IgD-negative memory B cell (primary cell): ENCODE data around the gene MLIP. TPM values are rescaled to one million over a fixed set of nuclear protein-coding genes. Genes with fewer than 3 reads are reported as not detected.
A peak's percentile ranks its signal among the peaks of the same experiment; 100 is the strongest.

Experiments
- H3K27ac Mint-ChIP-seq, 3 donors: one replicate each; pipeline ENCODE4 v1.8.0; 2020 to 2022; ENCODE audit warnings: mild to moderate bottlenecking in 3 of 3, mixed read lengths in 3 of 3, moderate library complexity in 1 of 3
- H3K27me3 Mint-ChIP-seq: one replicate; pipeline ENCODE4 v1.8.0; 2021; ENCODE audit warnings: mixed read lengths
- H3K36me3 Mint-ChIP-seq: one replicate; pipeline ENCODE4 v1.8.0; 2020; ENCODE audit warnings: mild to moderate bottlenecking, mixed read lengths
- H3K4me1 Mint-ChIP-seq, 3 donors: one replicate each; pipeline ENCODE4 v1.8.0; 2020 to 2022; ENCODE audit warnings: mixed read lengths in 3 of 3, mild to moderate bottlenecking in 1 of 3
- H3K4me3 Mint-ChIP-seq, 4 donors: one replicate each; pipeline ENCODE4 v1.8.0; 2020 to 2022; ENCODE audit warnings: mild to moderate bottlenecking in 4 of 4, mixed read lengths in 4 of 4, moderate library complexity in 3 of 4
- H3K9me3 Mint-ChIP-seq, 3 donors: one replicate each; pipeline ENCODE4 v1.8.0; 2020 to 2021; ENCODE audit warnings: mixed read lengths in 3 of 3, mild to moderate bottlenecking in 1 of 3
- polyA plus RNA-seq: library from polyadenylated mRNA; unstranded; fragments of 300-500 nt; fragmentation: Illumina TruSeq; gene quantifications from one replicate; pipeline ENCODE4 v1.2.3, GENCODE V29; 2021

The MLIP gene
- polyA plus RNA-seq, 1 donor from 2014 or later: not detected

GRCh38 chr6:54288474-54288873 is 177.2 kb downstream of the MLIP start:
- no peaks in the 10 kb centered on the region for H3K9me3 Mint-ChIP-seq
- peaks cover 0 to 6% (median 5%) of the 10 kb centered on the region in 3 donors for H3K4me1 Mint-ChIP-seq
- H3K27me3 Mint-ChIP-seq: no peaks in the 10 kb centered on the region
- no peak overlapping the region for H3K4me3 Mint-ChIP-seq
- H3K27ac Mint-ChIP-seq: no peak overlapping the region
- no peaks in the 10 kb centered on the region for H3K36me3 Mint-ChIP-seq

- Mint-ChIP-seq H3K9me3 (no peaks in the 10 kb centered on the region), H3K4me3 (no peak overlapping the region), H3K27ac (no peak overlapping the region), H3K27me3 (no peaks in the 10 kb centered on the region), H3K4me1 (peaks cover 0 to 6% (median 5%) of the 10 kb centered on the region in 3 donors), H3K36me3 (peaks cover 1% of the 10 kb centered on the region)
These were observed 178.2 kb downstream of the MLIP start for GRCh38 chr6:54289426-54289825.

GRCh38 chr6:54291146-54291545 is 179.9 kb downstream of the MLIP start:
- peaks cover 1% of the 10 kb centered on the region for H3K36me3 Mint-ChIP-seq
- H3K27me3 Mint-ChIP-seq: no peaks in the 10 kb centered on the region
- peak overlapping the region in 2 of 4 donors; percentile 2 to 74 for H3K4me3 Mint-ChIP-seq
- peaks cover 0 to 4% (median 0%) of the 10 kb centered on the region in 3 donors for H3K9me3 Mint-ChIP-seq
- H3K4me1 Mint-ChIP-seq: peaks cover 0 to 6% (median 5%) of the 10 kb centered on the region in 3 donors
- H3K27ac Mint-ChIP-seq: no peak overlapping the region

GRCh38 chr6:54291738-54292137 is 180.5 kb downstream of the MLIP start:
- peaks cover 0 to 6% (median 5%) of the 10 kb centered on the region in 3 donors for H3K4me1 Mint-ChIP-seq
- H3K4me3 Mint-ChIP-seq: no peak overlapping the region
- H3K27me3 Mint-ChIP-seq: no peaks in the 10 kb centered on the region
- H3K36me3 Mint-ChIP-seq: peaks cover 1% of the 10 kb centered on the region
- peaks cover 0 to 4% (median 0%) of the 10 kb centered on the region in 3 donors for H3K9me3 Mint-ChIP-seq
- H3K27ac Mint-ChIP-seq: no peak overlapping the region

GRCh38 chr6:54294965-54295532 is 183.8 kb downstream of the MLIP start:
- Mint-ChIP-seq H3K4me3 (no peak overlapping the region), H3K4me1 (peaks cover 0 to 6% (median 5%) of the 10 kb centered on the region in 3 donors), H3K36me3 (peaks cover 1% of the 10 kb centered on the region), H3K27me3 (no peaks in the 10 kb centered on the region), H3K9me3 (peaks cover 0 to 4% (median 0%) of the 10 kb centered on the region in 3 donors), H3K27ac (no peak overlapping the region)

- Mint-ChIP-seq H3K9me3 (peaks cover 0 to 4% (median 0%) of the 10 kb centered on the region in 3 donors), H3K4me3 (no peak overlapping the region), H3K27me3 (no peaks in the 10 kb centered on the region), H3K27ac (no peak overlapping the region), H3K36me3 (no peaks in the 10 kb centered on the region), H3K4me1 (no peaks in the 10 kb centered on the region)
These were observed 188.5 kb downstream of the MLIP start for GRCh38 chr6:54299542-54300269.

GRCh38 chr6:54301770-54302169 is 190.5 kb downstream of the MLIP start:
- H3K4me1 Mint-ChIP-seq: no peaks in the 10 kb centered on the region
- no peaks in the 10 kb centered on the region for H3K36me3 Mint-ChIP-seq
- no peak overlapping the region for H3K27ac Mint-ChIP-seq

GRCh38 chr6:54307439-54307910 is 196.2 kb downstream of the MLIP start:
- Mint-ChIP-seq H3K4me3 (no peak overlapping the region), H3K9me3 (peaks cover 0 to 2% (median 0%) of the 10 kb centered on the region in 3 donors), H3K36me3 (no peaks in the 10 kb centered on the region), H3K27me3 (no peaks in the 10 kb centered on the region), H3K4me1 (no peaks in the 10 kb centered on the region), H3K27ac (no peak overlapping the region)

More at GRCh38 chr6:54301770-54302169, 190.5 kb downstream of the MLIP start:
- no peaks in the 10 kb centered on the region for H3K9me3 Mint-ChIP-seq
- H3K27me3 Mint-ChIP-seq: no peaks in the 10 kb centered on the region
- H3K4me3 Mint-ChIP-seq: no peak overlapping the region

- no peaks in the 10 kb centered on the region for H3K27me3 Mint-ChIP-seq
- H3K4me3 Mint-ChIP-seq: no peak within 1 kb of the TSS
- no peaks in the 10 kb centered on the region for H3K4me1 Mint-ChIP-seq
- no peaks in the 10 kb centered on the region for H3K36me3 Mint-ChIP-seq
- no peak within 1 kb of the TSS for H3K27ac Mint-ChIP-seq
- peaks cover 0 to 2% (median 0%) of the 10 kb centered on the region in 3 donors for H3K9me3 Mint-ChIP-seq
These were observed 197.2 kb downstream of the MLIP start, which contains the start of gene TINAG for GRCh38 chr6:54308289-54308985. TSS of gene TINAG (plus strand) at chr6:54308441. CDS start at chr6:54308551, 110 bp downstream.

- H3K27ac Mint-ChIP-seq: no peak overlapping the region
- no peaks in the 10 kb centered on the region for H3K27me3 Mint-ChIP-seq
- H3K36me3 Mint-ChIP-seq: no peaks in the 10 kb centered on the region
- peaks cover 0 to 2% (median 0%) of the 10 kb centered on the region in 3 donors for H3K9me3 Mint-ChIP-seq
- no peak overlapping the region for H3K4me3 Mint-ChIP-seq
- no peaks in the 10 kb centered on the region for H3K4me1 Mint-ChIP-seq
These were observed 197.7 kb downstream of the MLIP start for GRCh38 chr6:54308986-54309315.

- Mint-ChIP-seq H3K27ac (peak overlapping the region in 1 of 3 donors; percentile 4), H3K4me1 (no peaks in the 10 kb centered on the region), H3K9me3 (peaks cover 0 to 2% (median 0%) of the 10 kb centered on the region in 3 donors), H3K27me3 (no peaks in the 10 kb centered on the region), H3K4me3 (no peak overlapping the region), H3K36me3 (no peaks in the 10 kb centered on the region)
These were observed 199.3 kb downstream of the MLIP start for GRCh38 chr6:54310377-54311152.

GRCh38 chr6:54315656-54316055 is 204.4 kb downstream of the MLIP start:
- Mint-ChIP-seq H3K4me3 (peak overlapping the region in 1 of 4 donors; percentile 49), H3K9me3 (peaks cover 0 to 2% (median 0%) of the 10 kb centered on the region in 3 donors), H3K4me1 (no peaks in the 10 kb centered on the region), H3K36me3 (no peaks in the 10 kb centered on the region), H3K27ac (no peak overlapping the region), H3K27me3 (no peaks in the 10 kb centered on the region)
